BJ (cell line): ENCODE results near the gene GPR152. TPM values are rescaled to one million over a fixed set of nuclear protein-coding genes. Genes with fewer than 3 reads are reported as not detected.

Experiments used
- CTCF ChIA-PET: fragments of 350-600 bp; formaldehyde crosslinking; extraction: SDS; loops from one replicate; lab custom pipeline; 2021; ENCODE audit warnings: antibody characterized with exemption, inconsistent platforms; lab: Yijun Ruan, JAX
- POLR2A ChIA-PET: fragments of 300-600 bp; sonication (Branson Sonifier 250); formaldehyde crosslinking; extraction: SDS; loops from one replicate; lab custom pipeline; 2021; ENCODE audit warnings: antibody characterized with exemption; lab: Charles Lee
- DNase-seq: peaks from one replicate; pipeline ENCODE4 v3.0.0-alpha.2; 2011; ENCODE audit warnings: low read depth
- H3K27me3 ChIP-seq: 2 replicates; pipeline ENCODE4 v1.6.0; 2011; ENCODE audit warnings: low read length; ENCODE audit not compliant: control insufficient read depth, insufficient read depth
- H3K36me3 ChIP-seq: 2 replicates; pipeline ENCODE4 v1.5.1; 2011; ENCODE audit warnings: low read length; ENCODE audit not compliant: control insufficient read depth, insufficient read depth
- H3K4me3 ChIP-seq: 2 replicates; pipeline ENCODE4 v1.5.1; 2011; ENCODE audit warnings: low read depth, mild to moderate bottlenecking, control low read depth, low read length
- polyA plus RNA-seq: library from polyadenylated mRNA; depleted of rRNA; stranded (reverse); fragments of >200 nt; gene quantifications from 2 replicates; pipeline ENCODE4 v1.2.3, GENCODE V29; 2011
- TF ChIP-seq, protein P1 (sequence below): IDR thresholded peaks from 2 replicates; pipeline ENCODE4 v1.5.1; 2011; ENCODE audit warnings: low read depth, mild to moderate bottlenecking, control low read depth, inconsistent platforms, low read length, moderate library complexity; ENCODE audit not compliant: insufficient read depth

The GPR152 gene
- polyA plus RNA-seq, 1 experiment = not detected

DNA sequence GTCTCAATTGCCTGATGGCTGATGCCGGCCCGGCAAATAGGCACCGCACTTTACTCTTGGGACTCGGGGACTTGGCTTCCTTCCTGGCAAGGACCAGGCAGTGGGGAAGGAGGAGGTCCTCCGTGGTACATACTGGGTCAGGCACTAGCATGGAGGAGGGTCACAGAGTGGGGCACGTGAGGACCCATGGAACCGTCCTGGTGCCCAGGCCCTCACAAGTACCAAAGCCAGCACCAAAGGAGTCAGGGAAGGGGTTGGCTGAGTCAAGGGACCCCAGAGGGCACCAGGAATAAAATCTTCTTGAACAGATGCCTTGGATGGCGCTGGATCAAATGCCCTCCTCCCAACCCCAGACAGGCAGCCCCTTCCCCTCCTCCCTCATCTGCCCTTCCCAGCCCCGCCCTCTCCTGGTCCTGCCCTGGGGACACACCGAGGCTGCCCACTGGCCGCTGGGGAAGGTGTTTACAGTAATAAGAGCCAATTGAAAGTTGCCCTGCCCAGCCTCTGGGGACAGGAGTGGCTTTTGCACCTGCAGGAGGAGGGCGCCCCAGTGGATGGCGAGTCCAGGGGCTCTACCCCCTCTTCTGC lies 42.7 kb downstream of the GPR152 start:
- TF ChIP-seq, protein P1, sequence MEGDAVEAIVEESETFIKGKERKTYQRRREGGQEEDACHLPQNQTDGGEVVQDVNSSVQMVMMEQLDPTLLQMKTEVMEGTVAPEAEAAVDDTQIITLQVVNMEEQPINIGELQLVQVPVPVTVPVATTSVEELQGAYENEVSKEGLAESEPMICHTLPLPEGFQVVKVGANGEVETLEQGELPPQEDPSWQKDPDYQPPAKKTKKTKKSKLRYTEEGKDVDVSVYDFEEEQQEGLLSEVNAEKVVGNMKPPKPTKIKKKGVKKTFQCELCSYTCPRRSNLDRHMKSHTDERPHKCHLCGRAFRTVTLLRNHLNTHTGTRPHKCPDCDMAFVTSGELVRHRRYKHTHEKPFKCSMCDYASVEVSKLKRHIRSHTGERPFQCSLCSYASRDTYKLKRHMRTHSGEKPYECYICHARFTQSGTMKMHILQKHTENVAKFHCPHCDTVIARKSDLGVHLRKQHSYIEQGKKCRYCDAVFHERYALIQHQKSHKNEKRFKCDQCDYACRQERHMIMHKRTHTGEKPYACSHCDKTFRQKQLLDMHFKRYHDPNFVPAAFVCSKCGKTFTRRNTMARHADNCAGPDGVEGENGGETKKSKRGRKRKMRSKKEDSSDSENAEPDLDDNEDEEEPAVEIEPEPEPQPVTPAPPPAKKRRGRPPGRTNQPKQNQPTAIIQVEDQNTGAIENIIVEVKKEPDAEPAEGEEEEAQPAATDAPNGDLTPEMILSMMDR = no peak
- DNase-seq = no peak
- Histone ChIP-seq H3K36me3 (no peaks in the 10 kb centered on the region), H3K4me3 (no peak overlapping the region), H3K27me3 (peaks cover 14% of the 10 kb centered on the region)
- POLR2A ChIA-PET = no interaction called here
- CTCF ChIA-PET = no interaction called here

DNA sequence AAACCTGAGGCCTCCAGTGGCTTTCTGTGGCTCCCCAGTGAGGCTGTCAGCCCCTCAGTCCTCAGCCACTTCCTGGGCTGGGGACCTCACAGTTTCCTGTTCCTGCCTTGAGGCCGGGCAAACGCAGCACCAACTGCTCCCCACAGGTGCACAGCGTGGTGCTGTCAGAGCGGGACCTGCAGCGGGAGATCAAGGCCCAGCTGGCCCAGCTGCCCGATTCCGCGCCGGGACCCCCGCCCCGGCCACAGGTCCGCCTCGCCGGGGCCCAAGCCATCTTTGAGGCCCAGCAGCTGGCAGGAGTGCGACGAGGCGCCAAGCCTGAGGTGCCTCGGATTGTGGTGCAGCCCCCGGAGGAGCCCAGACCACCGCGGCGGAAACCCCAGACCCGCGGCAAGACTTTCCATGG lies 43.3 kb downstream of the GPR152 start:
- CTCF ChIA-PET = interaction anchor here (1.2 kb wide), 1 partner anchor 58 kb away, joined by 3 read pairs; no protein-coding TSS in a partner anchor
- no peak for DNase-seq
- H3K27me3 ChIP-seq = peaks cover 14% of the 10 kb centered on the region
- H3K36me3 ChIP-seq = no peaks in the 10 kb centered on the region
- TF ChIP-seq, protein P1 = no peak
- POLR2A ChIA-PET = no interaction called here
- H3K4me3 ChIP-seq = no peak overlapping the region

DNA sequence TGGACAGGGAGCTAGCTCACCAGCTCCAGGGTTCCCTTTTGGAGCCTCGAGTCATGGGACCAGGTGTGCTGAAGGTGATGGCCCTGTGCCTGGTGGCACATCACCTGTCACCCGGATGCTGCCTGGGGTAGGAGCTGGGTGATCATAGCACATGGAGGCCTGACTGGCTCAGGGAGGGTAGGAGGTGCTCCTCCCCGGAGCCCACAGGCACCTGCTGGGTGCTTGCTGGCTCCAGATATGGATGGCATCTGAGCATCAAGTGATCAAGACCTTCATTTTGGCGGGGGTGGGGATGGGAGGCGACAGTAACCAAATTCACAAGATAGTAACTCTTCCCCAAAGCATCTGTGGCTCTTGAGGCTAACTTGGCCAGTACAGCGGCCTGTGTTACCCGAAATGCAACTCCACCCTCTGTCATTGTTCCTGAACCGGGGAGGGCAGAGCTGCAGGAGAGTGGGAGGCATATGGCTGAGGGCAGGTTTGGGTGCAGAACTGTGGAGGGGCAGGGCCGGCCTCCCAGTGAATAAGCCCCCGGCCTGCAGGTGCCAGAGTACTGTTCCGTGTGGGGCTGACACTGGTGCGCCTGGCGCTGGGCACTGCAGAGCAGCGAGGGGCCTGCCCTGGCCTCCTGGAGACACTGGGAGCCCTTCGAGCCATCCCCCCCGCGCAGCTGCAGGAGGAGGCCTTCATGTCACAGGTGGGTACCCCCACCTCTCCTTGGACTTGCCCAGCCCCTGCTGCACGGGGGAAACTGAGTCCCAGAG lies 43.9 kb downstream of the GPR152 start:
- Histone ChIP-seq H3K4me3 (no peak overlapping the region), H3K27me3 (peaks cover 14% of the 10 kb centered on the region), H3K36me3 (no peaks in the 10 kb centered on the region)
- ChIA-PET POLR2A (no interaction called here), CTCF (interaction anchor here (1.2 kb wide), 1 partner anchor 57 kb away, joined by 3 read pairs; no protein-coding TSS in a partner anchor)
- TF ChIP-seq, protein P1 = no peak
- DNase-seq = no peak

DNA sequence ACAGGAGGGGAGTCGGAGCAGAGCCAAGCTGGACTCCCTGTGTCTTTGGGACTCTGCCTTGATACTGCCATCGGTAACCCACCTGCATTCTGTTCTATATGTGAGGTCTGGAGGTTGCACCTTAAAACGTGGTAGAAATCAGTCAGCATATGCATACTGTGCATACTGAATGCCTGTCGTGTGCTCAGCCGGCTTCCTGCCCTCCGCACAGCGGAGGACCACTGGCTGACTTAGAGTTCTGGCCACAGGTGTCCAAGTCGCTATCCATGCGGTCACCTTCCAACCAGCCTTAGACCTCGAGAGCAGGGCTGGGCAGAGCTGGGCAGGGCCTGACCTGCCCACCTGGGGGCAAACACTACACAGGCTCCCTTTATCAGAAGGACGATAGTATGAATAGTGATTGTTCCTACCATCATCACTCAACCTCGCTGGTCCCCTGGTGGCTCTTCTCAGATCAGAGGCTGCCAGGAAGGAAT lies 44.8 kb downstream of the GPR152 start:
- Histone ChIP-seq H3K4me3 (no peak overlapping the region), H3K36me3 (no peaks in the 10 kb centered on the region), H3K27me3 (peaks cover 14% of the 10 kb centered on the region)
- no peak for DNase-seq
- TF ChIP-seq, protein P1 = no peak
- ChIA-PET CTCF (interaction anchor here (0.8 to 1.0 kb wide), 2 partner anchors 13 to 20 kb away, joined by 4 read pairs; partner anchors contain the start of gene RPS6KB2), POLR2A (no interaction called here)

DNA sequence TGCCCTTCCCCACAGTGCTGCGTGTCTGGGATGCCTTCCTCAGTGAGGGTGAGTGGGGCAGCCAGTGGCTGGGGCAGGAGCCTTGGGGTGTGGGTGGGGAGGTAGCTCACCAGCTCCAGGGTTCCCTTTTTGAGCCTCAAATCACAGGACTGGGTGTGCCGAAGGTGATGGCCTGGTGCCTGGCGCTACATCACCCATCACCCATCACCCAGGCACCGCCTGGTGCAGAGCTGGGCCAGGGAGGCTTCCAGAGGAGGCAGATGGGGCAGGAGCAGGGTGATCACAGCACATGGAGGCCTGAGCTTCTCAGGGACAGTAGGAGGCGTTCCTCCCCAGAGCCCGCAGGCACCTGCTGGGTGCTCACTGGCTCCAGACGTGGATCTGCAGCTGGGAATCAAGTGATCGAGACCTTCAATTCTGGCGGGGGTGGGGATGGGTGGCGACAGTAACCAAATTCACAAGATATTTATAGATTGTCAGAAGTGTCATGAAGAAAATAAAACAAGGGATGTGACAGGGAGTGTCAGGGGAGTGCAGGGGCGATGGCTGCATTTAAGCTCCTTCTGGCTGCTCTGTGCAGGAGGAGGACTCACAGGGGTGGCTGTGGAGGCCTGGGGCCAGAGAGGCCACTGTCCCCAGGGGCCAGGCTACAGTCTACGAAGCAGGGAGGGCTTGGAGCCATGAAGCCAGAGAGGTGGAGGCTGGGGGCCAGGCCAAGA lies 45.4 kb downstream of the GPR152 start:
- H3K4me3 ChIP-seq = no peak overlapping the region
- TF ChIP-seq, protein P1 = no peak
- ChIA-PET CTCF (interaction anchor here (0.8 to 1.0 kb wide), 2 partner anchors 13 to 21 kb away, joined by 4 read pairs; partner anchors contain the start of gene RPS6KB2), POLR2A (no interaction called here)
- H3K27me3 ChIP-seq = peaks cover 14% of the 10 kb centered on the region
- no peak for DNase-seq
- no peaks in the 10 kb centered on the region for H3K36me3 ChIP-seq
